NCI-H82 treated with DMSO at 0.1 percent for 48 hours (cell line): ENCODE data around the gene ILKAP.

Experiments
- DNase-seq: peaks from one replicate; lab custom pipeline; 2025; ENCODE audit not compliant: unreplicated experiment; lab: John Stamatoyannopoulos, UW

Gene ILKAP

DNA sequence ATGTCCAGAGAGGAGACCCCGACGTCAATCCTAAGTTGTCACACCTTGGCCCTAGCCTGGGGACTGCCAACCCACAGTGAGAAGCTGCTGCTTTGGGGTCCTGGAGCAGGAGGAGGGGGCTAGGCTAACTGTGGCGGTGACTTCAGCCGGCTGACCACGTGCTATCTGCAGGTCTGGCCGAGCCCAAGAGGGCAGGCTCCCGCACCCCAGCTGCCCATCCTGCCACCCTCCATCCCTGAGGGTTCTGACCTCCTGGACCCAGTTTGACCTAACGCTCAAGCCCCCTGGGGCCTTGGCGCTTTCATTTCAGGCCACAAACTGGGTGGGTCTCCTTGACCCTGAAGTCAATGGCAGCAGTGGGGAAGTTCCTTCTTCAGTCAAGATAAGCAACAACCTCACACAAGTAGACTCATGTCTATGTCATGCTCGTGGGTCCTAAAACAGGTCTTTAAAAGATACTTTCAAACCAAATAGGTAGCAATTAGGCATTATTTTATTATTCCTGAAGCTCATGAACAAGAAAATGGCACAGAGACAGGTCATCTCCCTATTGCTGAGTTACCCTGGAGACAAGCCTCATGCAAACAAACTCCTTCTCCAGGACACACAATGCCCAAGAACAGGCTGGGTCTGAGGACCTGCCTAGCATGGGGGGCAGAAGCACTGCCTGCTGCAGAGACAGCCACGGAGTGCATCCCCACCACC, 34.1 kb upstream of the ILKAP start:
- no peak for DNase-seq

DNA sequence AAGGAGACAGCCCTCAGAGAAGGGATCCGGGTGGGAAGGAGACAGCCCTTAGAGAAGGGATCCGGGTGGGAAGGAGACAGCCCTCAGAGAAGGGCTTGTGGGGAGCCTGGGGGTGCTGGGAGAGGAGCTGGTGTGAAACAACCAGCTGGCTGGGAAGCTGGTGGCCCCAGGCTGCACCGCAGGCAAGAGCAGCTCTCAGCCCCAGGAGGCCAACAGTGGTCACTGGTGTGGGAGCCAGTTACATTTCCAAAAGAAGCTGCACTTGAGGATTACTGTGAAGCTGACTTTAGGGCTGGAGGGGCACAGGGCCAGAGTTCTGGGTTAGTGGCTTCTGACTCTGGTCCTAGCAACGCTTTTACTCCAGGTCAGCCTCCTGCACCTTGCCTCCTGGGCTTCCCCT, 33.1 kb upstream of the ILKAP start:
- DNase-seq, result no peak

DNA sequence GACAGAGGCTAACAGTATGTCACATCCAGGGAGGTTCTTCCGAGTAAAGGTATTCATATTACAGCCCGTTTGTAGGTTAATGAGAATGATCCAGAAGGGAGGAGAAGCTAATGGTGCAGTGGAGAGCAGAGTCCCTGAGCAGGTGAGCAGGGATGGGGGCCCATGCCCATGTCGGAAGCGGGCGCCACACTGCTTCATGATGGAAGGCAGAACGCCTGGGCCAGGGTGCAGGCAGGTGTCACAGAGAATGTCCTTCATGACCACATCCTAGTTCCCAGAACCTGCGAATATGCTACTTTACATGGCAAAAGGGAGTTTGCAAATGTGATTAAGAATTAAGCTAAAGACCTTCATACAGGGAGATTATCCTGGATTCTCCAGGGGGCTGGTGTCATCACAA, 32.4 kb upstream of the ILKAP start:
- DNase-seq, result peak; percentile 58

DNA sequence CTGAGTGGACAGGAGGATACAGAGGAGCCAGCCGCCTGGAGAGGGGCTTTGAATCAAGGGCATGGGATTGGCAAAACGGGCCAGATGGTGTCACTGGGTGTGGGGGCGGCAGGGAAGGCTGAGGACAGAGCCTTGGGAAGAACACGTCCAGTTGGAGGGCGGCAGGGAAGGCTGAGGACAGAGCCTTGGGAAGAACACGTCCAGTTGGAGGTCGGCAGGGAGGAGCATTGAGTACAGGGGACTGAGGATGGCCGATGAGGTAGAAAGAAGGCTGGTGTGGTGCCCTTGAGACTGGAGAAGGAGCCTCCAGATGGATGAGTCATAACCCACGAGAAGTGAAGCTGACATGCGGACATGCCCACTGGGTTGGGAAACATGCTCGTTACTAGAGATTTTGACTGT, 31.8 kb upstream of the ILKAP start:
- no peak for DNase-seq

DNA sequence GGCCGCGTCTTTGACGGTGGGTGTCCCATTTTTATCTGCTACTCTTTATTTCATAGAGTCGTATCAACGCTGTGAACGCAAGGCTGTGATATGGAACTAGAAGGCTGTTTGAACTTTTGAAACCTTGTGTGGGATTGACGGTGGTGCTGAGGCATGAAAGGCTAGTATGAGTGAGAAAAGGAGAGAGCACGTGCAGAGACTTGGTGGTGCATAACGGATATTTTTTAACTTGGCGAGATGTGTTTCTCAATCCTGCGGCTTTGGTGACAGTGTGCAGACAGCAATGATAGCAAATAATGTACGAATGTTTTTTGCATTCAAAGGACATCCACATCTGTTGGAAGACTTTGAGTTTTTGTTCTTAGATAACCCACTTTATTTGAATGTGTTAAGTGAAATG, 30.1 kb upstream of the ILKAP start:
- no peak for DNase-seq

DNA sequence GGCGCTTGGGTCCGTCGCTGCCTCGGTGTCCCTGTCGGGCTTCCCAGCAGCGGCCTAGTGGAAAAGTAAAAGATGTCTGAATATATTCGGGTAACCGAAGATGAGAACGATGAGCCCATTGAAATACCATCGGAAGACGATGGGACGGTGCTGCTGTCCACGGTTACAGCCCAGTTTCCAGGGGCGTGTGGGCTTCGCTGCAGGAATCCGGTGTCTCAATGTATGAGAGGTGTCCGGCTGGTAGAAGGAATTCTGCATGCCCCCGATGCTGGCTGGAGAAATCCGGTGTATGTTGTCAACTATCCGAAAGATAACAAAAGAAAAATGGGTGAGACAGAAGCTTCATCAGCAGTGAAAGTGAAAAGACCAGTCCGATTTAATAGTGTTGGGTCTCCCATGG, 28.3 kb upstream of the ILKAP start:
- DNase-seq, result no peak

DNA sequence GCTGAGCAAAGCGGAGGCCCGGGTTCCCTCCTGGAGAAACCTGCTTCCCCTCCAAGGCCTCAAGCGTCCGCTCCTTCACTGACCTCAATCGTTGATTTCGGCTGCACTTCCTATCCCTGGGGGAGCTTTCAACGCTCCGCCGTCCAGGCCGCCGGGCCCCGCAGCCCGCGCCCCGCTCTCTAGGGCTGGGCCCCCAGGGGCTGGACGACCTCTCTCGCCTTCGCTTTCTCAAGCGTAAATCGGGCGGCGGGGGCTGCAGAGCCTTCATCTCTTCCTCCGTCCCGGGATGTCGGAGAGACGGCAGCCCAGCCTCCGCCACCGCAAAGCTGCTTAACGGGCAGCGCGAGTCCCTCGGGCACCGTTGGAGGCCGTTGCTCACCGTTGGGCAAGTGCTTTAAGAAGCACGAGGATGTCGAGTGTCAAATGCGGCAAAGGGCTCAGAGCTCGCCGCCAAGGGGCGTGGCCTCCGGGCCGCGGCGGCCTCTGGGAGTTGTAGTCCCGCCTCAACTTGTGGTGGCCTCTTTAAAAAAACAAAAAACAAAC, 27.8 kb upstream of the ILKAP start:
- DNase-seq, result no peak

DNA sequence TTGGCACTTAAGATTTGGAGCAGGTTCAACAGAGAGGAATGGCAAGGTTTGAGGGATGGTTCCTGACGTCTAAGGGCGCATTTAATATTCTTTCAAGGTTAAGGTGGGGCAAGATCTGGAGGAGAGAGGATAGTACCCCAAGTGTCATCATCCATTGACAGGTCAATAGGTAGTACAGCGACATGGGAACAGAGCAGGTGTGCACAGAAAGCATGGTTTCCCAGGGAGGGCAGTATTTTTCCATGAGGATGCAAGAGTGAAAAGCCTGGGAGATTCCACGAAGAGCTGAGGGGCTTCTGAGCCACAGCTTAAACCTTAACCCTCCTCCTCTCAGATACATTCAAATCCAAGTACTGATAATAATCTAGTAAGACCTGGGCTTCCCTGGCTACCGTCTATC, 27.2 kb upstream of the ILKAP start:
- no peak for DNase-seq

DNA sequence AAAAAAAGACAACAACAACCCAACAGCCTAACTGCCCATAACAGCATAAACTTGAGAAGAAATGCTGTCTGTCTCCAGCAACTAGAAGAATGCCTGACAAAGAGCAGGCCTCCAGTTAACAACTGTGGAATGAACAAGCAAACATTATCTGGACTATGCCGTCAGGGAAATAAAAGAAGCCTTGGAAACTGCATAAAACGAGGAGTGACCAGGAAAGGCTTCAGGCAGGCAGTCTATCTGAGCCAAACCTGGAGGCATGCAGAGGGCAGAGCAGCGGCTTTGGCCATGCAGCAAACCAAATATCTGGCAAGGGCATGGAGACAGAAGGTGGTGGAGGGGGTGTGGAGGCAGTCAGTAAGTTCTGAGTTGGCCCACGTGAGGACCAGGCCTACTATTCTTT, 25.2 kb upstream of the ILKAP start:
- no peak for DNase-seq

DNA sequence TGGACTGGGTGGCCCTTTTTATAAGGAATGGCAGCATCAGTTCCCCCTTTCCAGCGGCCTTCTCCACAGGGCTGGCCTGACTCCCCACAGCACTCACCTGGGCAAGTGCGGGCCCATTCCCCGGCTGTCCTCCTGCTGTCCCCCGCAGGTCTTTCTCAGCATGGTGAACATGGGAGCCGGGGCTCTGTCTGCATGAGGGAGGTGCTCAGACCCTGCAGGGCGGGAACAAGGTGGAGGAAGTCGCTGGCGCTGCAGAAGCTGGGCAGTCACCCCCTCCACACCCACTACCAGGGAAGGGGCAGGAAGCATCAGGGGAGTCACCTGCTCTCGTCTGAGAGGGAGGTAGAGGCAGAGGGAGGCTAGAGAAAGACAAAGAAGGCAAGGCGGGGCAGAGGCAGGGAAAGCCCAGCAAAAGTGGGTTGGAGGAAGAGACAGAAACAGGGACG, 24.1 kb upstream of the ILKAP start:
- DNase-seq, result no peak

DNA sequence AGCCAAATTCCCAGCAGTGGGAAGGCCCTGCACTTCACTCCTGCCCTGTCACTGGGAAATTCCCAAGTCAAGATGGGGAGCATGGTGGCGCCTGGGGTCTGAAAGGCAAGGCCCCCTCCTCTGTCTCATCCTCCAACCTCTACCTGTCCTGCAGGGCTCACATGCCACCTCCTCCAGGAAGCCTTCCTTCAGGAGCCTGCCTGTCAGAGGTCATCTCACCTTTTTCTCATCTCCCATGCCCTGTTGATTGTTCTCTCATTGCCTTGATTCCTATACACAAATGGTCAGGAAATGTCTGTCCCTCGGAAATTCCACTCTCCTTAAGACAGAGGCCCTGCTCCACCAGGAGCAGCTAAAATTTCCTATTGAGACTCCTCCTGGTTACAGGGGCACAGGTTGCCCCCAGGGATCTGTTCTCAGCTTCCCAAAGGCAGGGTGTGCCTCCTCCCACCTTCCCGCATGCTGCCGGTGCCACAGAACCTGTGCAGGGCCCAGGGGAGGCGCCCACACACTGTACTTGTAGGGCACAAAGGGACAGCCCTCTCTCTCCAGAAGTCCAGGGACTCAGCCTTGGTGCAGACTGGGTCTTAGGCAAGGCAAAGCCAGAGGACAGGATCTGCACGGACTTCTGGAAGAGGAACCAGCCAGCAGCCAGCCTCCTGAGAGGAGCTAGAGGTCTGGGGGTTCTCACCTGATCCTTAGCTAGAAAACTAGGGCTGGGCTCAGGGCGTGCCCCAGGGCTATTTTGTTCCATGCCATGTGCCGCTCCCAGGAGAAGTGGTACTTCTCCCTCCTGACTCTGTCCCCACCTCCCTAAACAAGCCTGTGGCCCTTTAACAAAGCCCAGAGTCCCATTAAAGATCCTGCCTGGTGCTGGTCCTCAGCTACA, 23.4 kb upstream of the ILKAP start:
- no peak for DNase-seq

DNA sequence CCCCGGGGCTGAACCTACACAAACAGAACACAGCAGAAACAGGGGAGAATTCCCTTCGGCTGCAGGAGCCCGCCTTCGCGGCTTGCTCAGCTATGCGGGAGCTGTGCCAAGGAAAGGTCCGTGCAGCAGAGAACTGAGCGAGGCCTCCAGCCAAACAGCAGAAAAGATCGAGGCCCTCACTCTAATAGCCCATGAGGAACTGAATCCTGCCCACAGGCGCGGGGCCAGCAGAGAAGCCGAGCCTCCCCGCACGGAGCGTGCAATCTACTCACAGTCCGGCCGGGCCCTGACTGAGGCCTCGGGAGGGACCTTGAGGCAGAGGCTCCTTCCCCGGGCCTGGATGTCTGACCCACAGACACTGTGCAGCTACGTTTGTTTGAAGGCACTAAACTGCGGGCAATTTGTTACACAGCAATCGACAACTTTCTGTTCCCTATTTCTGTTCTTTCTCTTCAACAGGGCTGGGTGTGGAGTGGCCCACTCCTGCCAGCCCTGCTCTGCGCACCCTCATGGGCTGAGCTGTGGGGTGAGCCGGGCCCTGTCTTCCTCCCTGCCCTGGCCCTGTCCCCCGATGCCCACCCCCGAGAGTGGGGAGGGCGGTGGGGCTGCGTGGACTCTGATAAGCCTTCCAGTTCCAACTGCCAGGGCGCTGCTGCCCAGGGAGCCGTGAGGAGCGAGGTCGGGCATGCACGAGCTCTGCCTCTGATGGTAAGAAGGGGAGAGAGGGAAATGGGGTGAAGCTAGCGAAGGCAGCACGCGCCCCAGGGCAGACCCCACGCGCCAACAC, 22.6 kb upstream of the ILKAP start:
- no peak for DNase-seq

DNA sequence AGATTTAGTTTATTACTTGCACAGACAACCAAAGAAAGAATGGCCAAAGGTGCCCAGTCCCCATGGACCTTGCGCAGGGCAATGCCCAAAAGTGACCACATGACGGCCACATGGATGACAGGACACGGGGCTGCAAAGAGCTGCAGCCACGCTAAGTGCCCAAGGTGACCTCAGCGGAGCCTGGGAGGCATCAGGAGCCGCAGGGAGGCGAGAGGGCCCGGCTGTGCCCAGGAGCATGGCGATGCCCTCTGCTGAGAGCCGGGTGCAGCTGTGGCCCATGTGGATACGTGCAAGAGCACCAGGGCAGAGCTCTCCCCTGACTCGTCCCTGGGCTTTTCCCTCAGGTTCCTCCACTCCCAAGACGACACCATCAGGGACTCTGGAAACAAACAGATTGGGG, 21.6 kb upstream of the ILKAP start:
- no peak for DNase-seq

DNA sequence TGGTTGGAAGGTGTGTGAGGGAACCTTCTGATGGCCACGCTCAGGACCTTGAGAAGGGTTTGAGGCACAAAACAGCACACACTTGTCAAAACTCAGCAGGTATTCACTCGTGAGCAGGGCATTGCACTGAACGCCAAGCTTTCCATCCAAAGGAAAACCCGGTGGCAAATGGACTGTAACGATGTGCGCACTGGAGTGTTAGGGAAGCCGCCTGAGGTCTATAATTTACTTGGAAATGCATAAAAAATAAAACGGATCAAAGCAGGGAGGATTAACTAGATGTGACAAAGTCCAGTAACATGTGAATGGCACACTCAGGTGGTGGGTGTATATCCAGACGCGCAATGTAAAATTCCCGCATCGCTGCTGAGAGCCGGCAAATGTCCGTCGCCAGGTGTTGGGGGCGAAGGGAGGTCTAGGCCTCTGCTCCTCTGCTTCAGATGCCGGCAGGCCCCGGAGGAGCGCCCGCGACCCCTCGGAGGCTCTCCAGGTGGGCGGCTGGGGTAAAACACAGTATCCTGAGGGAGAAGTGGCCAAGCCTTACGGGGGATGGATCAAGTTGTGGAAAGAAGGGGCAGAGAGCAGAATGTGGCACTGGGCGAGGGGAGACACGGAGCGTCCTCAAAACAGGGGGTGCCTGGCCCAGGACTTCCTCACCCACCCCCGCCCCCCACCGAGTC, 21.0 kb upstream of the ILKAP start:
- DNase-seq, result no peak

DNA sequence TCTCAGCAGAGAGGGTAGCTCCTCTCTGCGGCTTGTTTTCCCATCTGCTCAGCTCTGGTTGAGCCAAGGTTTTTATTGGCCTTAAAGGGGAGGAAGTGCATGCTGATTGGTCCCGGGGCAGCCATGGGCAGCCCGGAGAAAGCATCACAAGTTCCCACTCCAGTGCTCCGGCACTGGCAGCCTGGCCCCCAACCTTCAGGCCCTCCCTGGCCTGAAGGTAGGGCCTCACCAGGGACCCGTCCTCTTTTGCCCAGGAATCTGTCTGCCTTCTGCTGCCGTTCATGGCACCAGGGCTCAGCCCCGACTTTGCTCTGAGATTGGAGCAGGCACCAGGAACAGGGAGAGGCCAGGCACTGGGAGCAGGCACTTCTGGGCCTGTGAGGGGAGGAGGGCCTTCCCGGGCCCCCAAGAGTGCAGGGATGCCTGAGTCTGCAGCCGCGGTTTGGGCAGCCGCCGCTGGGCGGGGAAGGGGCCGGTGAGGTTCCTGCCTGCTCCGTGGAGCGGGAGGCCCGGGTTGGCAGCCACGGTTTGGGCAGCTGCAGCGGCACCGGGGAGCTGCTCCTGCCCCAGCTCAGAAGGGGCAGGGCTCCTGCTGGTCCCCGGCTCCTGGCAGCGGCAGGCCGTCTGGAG, 17.5 kb upstream of the ILKAP start:
- DNase-seq, result no peak

DNA sequence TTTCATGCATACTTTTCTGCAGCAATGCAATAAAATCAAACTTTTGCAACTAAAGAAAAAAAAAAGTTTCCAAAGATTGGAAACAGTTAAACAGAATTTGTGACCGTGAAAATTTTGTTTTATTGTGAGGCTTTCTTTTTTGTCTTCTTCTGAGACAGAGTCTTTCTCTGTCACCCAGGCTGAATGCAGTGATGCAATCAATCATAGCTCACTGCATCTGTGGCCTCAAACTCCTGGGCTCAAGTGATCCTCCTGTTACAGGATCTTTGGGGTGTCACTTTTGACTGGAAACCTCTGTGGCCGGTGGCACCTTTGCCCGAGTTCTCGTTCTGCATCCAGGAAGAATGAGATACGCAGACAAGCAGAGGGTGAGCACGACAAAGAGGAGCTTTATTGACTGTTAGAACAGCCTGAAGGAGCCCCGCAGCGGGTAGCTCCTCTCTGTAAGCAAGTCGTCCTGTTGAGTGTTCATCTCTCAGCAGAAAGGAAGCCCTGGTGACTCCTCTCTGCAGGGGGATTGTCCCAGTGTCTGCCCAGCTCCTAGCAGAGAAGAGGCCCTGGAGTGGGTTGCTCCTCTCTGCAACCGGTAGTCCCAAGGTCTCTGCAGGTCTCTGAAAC, 16.9 kb upstream of the ILKAP start:
- no peak for DNase-seq

DNA sequence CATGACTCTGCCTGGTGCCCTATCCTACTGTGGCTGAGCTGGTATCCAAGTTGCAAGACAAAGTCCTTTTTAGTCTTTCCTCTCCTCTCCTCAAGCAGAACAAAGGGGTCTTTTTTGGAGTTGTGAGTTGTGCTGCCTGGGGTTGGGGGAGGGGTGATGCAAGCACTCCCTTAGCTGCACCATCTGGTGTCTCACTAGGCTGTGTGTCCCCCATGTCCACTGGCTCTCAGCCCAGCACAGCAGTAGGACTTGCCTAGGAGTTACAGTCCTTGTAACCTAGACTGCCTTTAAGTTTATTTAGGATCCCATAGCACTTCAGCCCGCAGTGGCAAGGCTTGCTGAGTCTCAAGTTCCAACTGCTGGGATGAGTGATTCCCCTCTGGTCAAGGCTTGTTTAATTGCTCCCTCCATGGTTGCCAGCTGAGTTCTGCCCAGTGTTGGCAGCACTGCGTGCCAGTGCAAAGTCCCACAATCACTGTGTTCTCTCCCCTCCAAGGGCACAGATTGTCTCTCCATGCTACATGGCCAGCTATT, 13.2 kb upstream of the ILKAP start:
- peak; percentile 55 for DNase-seq

DNA sequence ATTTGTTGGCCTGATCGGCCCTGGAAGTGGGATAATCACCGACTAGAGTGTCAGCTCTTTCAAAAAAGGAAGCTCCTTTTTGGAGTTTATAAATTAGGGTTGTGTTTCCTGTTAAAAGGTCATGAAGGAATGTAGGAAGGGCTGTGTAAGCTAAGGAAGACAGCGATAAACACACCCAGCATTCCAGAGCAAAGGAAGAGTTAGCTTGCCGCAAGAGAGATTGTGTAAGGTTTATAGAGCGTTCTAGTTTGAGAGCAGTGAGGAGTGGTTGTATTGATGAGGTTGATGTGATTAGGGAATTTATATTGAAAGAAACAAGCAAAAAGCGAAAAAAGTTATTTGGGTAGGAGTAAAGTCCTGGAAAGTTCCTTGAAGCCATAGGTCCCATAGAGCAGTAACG, 3.5 kb upstream of the ILKAP start:
- DNase-seq, result no peak

DNA sequence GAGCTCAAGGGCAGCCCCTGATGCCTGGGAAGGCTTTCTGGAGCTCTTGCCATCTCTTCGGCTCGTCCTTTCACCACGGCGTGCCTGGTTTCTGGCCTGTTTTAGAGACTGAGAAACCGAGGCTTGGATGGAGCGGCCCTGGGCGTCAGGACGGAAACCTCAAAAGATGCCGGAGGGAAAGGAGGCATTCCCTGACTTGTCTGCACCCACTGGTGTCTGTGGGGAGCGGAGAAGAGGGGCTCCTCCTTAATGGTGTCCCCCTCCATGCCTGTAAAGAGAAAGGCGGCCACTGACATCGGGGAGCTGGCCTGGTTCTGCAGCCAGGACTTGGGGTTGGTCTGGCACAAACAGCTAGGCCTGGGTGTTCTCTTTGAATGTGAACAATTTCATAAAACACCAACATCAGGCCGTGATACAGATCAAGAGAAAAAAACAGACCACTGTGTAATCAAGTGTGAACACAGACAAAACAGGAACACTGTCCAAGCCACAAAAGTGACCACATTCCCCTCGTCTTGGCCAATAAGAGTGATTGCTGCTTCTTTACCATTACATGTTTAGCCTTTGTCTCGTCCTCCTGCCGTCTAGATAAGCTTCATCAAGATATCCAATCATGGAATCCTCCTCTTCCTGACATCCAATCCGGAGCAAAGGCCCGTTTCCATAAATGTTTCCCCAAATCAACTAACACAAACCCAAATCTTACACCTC, 633 bp upstream of the ILKAP start:
- no peak for DNase-seq
